Measurements from ENCODE around the gene RAB1A.

The RAB1A gene

GRCh38 chr2:65122313-65122712 is 7.6 kb downstream of the RAB1A start:
- no peak for TF ChIP-seq MAX (IDR thresholded peaks at IDR 0.05)
- TF ChIP-seq EP300 (IDR thresholded peaks at IDR 0.05; ENCODE audit: borderline replicate concordance): no peak
- no peak for TF ChIP-seq FOXM1 (IDR thresholded peaks at IDR 0.05; ENCODE audit: borderline replicate concordance, low read depth)
- TF ChIP-seq USF1 (IDR thresholded peaks at IDR 0.05): no peak
- TF ChIP-seq NFIC (IDR thresholded peaks at IDR 0.05): no peak
- TF ChIP-seq CREB1 (IDR thresholded peaks at IDR 0.05; ENCODE audit: low read depth): no peak
- TF ChIP-seq TEAD4 (IDR thresholded peaks at IDR 0.05): no peak
- TF ChIP-seq TCF12 (IDR thresholded peaks at IDR 0.05; ENCODE audit: low read depth): no peak
- TF ChIP-seq YY1 (IDR thresholded peaks at IDR 0.05; ENCODE audit: low read depth): no peak
- no peak for TF ChIP-seq RAD21 (IDR thresholded peaks at IDR 0.05; ENCODE audit: low read depth)
- no peak for TF ChIP-seq ZBTB7A (IDR thresholded peaks at IDR 0.05; ENCODE audit: low read depth)
- TF ChIP-seq REST (IDR thresholded peaks at IDR 0.05; ENCODE audit: low read depth): no peak
- no peak for TF ChIP-seq EGR1 (IDR thresholded peaks at IDR 0.05)
- no peak for TF ChIP-seq TAF1 (IDR thresholded peaks at IDR 0.05; ENCODE audit: low read depth)

- TF ChIP-seq CEBPB (IDR thresholded peaks at IDR 0.05) (no peak), RAD21 (IDR thresholded peaks at IDR 0.05; ENCODE audit: low read depth) (no peak), FOXM1 (IDR thresholded peaks at IDR 0.05; ENCODE audit: borderline replicate concordance, low read depth) (no peak), EP300 (IDR thresholded peaks at IDR 0.05; ENCODE audit: borderline replicate concordance) (no peak), USF1 (IDR thresholded peaks at IDR 0.05) (no peak), TEAD4 (IDR thresholded peaks at IDR 0.05) (no peak)
These were observed 8.8 kb downstream of the RAB1A start for GRCh38 chr2:65120990-65121693.

GRCh38 chr2:65116645-65117044 is 13.3 kb downstream of the RAB1A start:
- no peak for TF ChIP-seq RAD21 (IDR thresholded peaks at IDR 0.05; ENCODE audit: low read depth)
- TF ChIP-seq USF1 (IDR thresholded peaks at IDR 0.05): no peak
- TF ChIP-seq FOXM1 (IDR thresholded peaks at IDR 0.05; ENCODE audit: borderline replicate concordance, low read depth): no peak
- TF ChIP-seq NFIC (IDR thresholded peaks at IDR 0.05): no peak
- TF ChIP-seq EGR1 (IDR thresholded peaks at IDR 0.05): no peak
- no peak for TF ChIP-seq ZBTB7A (IDR thresholded peaks at IDR 0.05; ENCODE audit: low read depth)
- no peak for TF ChIP-seq TAF1 (IDR thresholded peaks at IDR 0.05; ENCODE audit: low read depth)
- no peak for TF ChIP-seq TCF12 (IDR thresholded peaks at IDR 0.05; ENCODE audit: low read depth)
- TF ChIP-seq CREB1 (IDR thresholded peaks at IDR 0.05; ENCODE audit: low read depth): no peak
- TF ChIP-seq TEAD4 (IDR thresholded peaks at IDR 0.05): no peak
- TF ChIP-seq REST (IDR thresholded peaks at IDR 0.05; ENCODE audit: low read depth): no peak
- TF ChIP-seq MAX (IDR thresholded peaks at IDR 0.05): no peak
- no peak for TF ChIP-seq EP300 (IDR thresholded peaks at IDR 0.05; ENCODE audit: borderline replicate concordance)
- TF ChIP-seq YY1 (IDR thresholded peaks at IDR 0.05; ENCODE audit: low read depth): no peak
- no peak for TF ChIP-seq CEBPB (IDR thresholded peaks at IDR 0.05)

- TF ChIP-seq TEAD4 (IDR thresholded peaks at IDR 0.05) (no peak), CEBPB (IDR thresholded peaks at IDR 0.05) (no peak)
These were observed 15.0 kb downstream of the RAB1A start for GRCh38 chr2:65114921-65115320.

- TF ChIP-seq EGR1 (IDR thresholded peaks at IDR 0.05) (no peak), NFIC (IDR thresholded peaks at IDR 0.05) (no peak), CREB1 (IDR thresholded peaks at IDR 0.05; ENCODE audit: low read depth) (no peak), RAD21 (IDR thresholded peaks at IDR 0.05; ENCODE audit: low read depth) (no peak), CEBPB (IDR thresholded peaks at IDR 0.05) (no peak)
These were observed 16.1 kb downstream of the RAB1A start for GRCh38 chr2:65113816-65114215.

- TF ChIP-seq TEAD4 (IDR thresholded peaks at IDR 0.05): no peak
- no peak for TF ChIP-seq TCF12 (IDR thresholded peaks at IDR 0.05; ENCODE audit: low read depth)
- TF ChIP-seq REST (IDR thresholded peaks at IDR 0.05; ENCODE audit: low read depth): no peak
- TF ChIP-seq YY1 (IDR thresholded peaks at IDR 0.05; ENCODE audit: low read depth): no peak
- no peak for TF ChIP-seq EGR1 (IDR thresholded peaks at IDR 0.05)
- no peak for TF ChIP-seq CEBPB (IDR thresholded peaks at IDR 0.05)
- TF ChIP-seq USF1 (IDR thresholded peaks at IDR 0.05): no peak
- no peak for TF ChIP-seq ZBTB7A (IDR thresholded peaks at IDR 0.05; ENCODE audit: low read depth)
- TF ChIP-seq MAX (IDR thresholded peaks at IDR 0.05): no peak
- TF ChIP-seq FOXM1 (IDR thresholded peaks at IDR 0.05; ENCODE audit: borderline replicate concordance, low read depth): no peak
These were observed 16.7 kb downstream of the RAB1A start for GRCh38 chr2:65113229-65113628.

All from Ishikawa (cell line).